DMS53 treated with DMSO at 0.1 percent for 48 hours (cell line): Measurements from ENCODE around the gene HYDIN.
"Not testable (repeated sequence)": the region's sequence is repeated elsewhere in the genome, so short reads cannot be mapped to it uniquely, and the experiment has no call there.

Source experiments
- DNase-seq: peaks from one replicate; lab custom pipeline; 2025; ENCODE audit not compliant: unreplicated experiment; lab: John Stamatoyannopoulos, UW

HYDIN gene

GRCh38 chr16:71143246-71143645 lies 87.3 kb downstream of the HYDIN start:
- not testable (repeated sequence) for DNase-seq

- DNase-seq: not testable (repeated sequence)
Measured at GRCh38 chr16:71110565-71110964, 120.0 kb downstream of the HYDIN start.

- not testable (repeated sequence) for DNase-seq
Measured at GRCh38 chr16:71109656-71110208, 120.8 kb downstream of the HYDIN start.

GRCh38 chr16:71105881-71106280 lies 124.6 kb downstream of the HYDIN start:
- DNase-seq: not testable (repeated sequence)

- not testable (repeated sequence) for DNase-seq
Measured at GRCh38 chr16:71083573-71083972, 146.9 kb downstream of the HYDIN start.

GRCh38 chr16:71080777-71081176 lies 149.7 kb downstream of the HYDIN start:
- not testable (repeated sequence) for DNase-seq

- not testable (repeated sequence) for DNase-seq
Measured at GRCh38 chr16:71080262-71080661, 150.3 kb downstream of the HYDIN start.

GRCh38 chr16:71070651-71071050 lies 159.9 kb downstream of the HYDIN start:
- DNase-seq: not testable (repeated sequence)

- DNase-seq: not testable (repeated sequence)
Measured at GRCh38 chr16:71069842-71070241, 160.7 kb downstream of the HYDIN start.

- DNase-seq: not testable (repeated sequence)
Measured at GRCh38 chr16:71053897-71054609, 176.5 kb downstream of the HYDIN start.

GRCh38 chr16:71050307-71050706 lies 180.2 kb downstream of the HYDIN start:
- DNase-seq: not testable (repeated sequence)

GRCh38 chr16:71039368-71040111 lies 191.0 kb downstream of the HYDIN start:
- DNase-seq: not testable (repeated sequence)

GRCh38 chr16:71038421-71038820 lies 192.1 kb downstream of the HYDIN start:
- DNase-seq: not testable (repeated sequence)

GRCh38 chr16:71037987-71038386 lies 192.5 kb downstream of the HYDIN start:
- not testable (repeated sequence) for DNase-seq

GRCh38 chr16:71028032-71028727 lies 202.3 kb downstream of the HYDIN start:
- DNase-seq: not testable (repeated sequence)

GRCh38 chr16:71027511-71027910 lies 203.0 kb downstream of the HYDIN start:
- not testable (repeated sequence) for DNase-seq

GRCh38 chr16:71023851-71024439 lies 206.6 kb downstream of the HYDIN start:
- not testable (repeated sequence) for DNase-seq

- not testable (repeated sequence) for DNase-seq
Measured at GRCh38 chr16:71021961-71022537, 208.5 kb downstream of the HYDIN start.

GRCh38 chr16:71019067-71019682 lies 211.3 kb downstream of the HYDIN start:
- DNase-seq: not testable (repeated sequence)

- DNase-seq: not testable (repeated sequence)
Measured at GRCh38 chr16:71015419-71015818, 215.1 kb downstream of the HYDIN start.
